ENCODE data around the gene WNT7B.

Gene WNT7B

DNA sequence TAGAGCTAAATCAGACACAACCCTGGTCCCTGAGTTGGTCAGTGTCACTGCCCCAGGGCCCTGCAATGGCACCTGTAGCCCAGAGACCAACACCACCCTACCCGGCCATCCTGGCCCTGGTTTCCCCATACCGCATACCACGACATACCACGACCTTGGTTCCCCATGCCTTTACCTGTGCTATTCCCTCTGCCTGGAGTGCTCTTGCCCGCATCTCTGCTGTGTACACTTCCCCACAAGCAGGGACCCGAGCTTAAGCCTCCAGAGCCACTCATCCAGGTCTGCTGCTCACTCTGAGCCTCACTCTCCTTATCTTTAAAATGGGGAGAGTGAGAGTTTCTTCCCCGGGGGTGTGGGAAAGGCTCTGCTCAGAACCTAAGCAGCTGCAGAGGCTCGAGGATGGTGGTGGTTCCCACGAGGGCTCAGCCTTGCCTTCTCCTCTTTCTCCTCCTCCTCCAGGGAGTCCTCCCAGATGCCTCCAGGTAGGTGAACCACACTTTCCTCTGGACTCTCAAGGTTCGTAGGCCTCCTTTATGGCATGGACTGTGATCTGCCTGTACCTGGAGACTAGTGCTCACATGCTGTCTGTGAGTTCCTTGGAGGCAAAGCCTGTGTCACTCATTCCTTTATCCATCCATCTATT is 48.1 kb downstream of the WNT7B start:
- Histone ChIP-seq H3K9ac (ENCODE audit: insufficient read length, low read depth) (no peak overlapping the region), H3K4me1 (ENCODE audit: insufficient read depth, insufficient read length) (peaks cover 7% of the 10 kb centered on the region), H3K36me3 (ENCODE audit: insufficient read depth, insufficient read length, low read length) (no peaks in the 10 kb centered on the region), H3K4me3 (ENCODE audit: insufficient read length, low read depth) (no peak overlapping the region), H3K27me3 (ENCODE audit: insufficient read depth, insufficient read length) (no peaks in the 10 kb centered on the region), H3K9me3 (ENCODE audit: insufficient read depth, low read length) (no peaks in the 10 kb centered on the region)
- no peak for DNase-seq (ENCODE audit: low read depth, low spot score)
- TF ChIP-seq SUZ12 (IDR thresholded peaks at IDR 0.05; ENCODE audit: extremely low read depth, insufficient read depth, insufficient read length) (no peak), YY1 (IDR thresholded peaks at IDR 0.05; ENCODE audit: insufficient read depth, insufficient read length) (no peak), ZNF274 (IDR thresholded peaks at IDR 0.05; ENCODE audit: low read depth, low read length) (no peak)

DNA sequence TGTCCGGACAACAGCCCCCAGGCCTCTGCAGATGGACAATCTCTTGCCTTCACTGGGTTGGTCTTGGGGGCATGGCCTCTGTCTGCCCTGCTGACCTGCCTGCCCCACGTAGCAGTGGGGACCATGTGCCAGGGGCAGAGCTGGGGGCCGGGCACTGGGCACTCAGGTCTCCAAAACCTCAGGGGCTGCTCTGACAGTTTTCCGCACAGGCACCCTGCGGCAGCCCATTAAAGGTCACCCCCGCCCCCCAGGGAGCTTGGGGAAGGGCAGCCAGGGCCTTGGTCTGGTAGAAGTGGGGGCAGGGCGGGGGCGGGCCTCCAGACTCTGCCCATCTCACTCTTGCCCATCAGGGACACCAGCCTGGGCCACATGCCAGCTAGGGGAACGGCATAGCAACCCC is 49.9 kb downstream of the WNT7B start:
- Histone ChIP-seq H3K4me1 (ENCODE audit: insufficient read depth, insufficient read length) (peaks cover 7% of the 10 kb centered on the region), H3K9me3 (ENCODE audit: insufficient read depth, low read length) (no peaks in the 10 kb centered on the region), H3K36me3 (ENCODE audit: insufficient read depth, insufficient read length, low read length) (no peaks in the 10 kb centered on the region), H3K9ac (ENCODE audit: insufficient read length, low read depth) (no peak overlapping the region), H3K4me3 (ENCODE audit: insufficient read length, low read depth) (no peak overlapping the region), H3K27me3 (ENCODE audit: insufficient read depth, insufficient read length) (no peaks in the 10 kb centered on the region)
- no peak for DNase-seq (ENCODE audit: low read depth, low spot score)
- TF ChIP-seq YY1 (IDR thresholded peaks at IDR 0.05; ENCODE audit: insufficient read depth, insufficient read length) (no peak), ZNF274 (IDR thresholded peaks at IDR 0.05; ENCODE audit: low read depth, low read length) (no peak), SUZ12 (IDR thresholded peaks at IDR 0.05; ENCODE audit: extremely low read depth, insufficient read depth, insufficient read length) (no peak)

DNA sequence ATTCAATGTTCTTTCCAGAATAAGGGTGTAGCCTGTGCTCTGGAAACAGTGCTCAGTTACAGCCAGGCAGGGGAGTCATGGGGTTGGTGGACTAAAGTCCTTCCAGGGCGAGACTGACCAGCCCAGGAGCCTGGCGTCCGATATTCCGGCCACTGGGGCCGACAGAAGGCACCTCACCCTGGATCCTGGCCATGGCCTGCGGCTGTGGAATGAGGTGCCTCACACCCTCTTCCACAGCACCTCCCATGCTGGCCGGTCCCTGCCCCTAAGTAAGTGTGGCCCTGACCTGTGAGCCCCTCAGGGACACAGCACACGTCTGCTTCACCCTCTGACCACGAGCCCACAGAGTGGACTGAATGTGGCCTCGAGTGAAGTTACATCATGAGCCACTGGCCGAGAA is 50.5 kb downstream of the WNT7B start:
- Histone ChIP-seq H3K36me3 (ENCODE audit: insufficient read depth, insufficient read length, low read length) (no peaks in the 10 kb centered on the region), H3K27me3 (ENCODE audit: insufficient read depth, insufficient read length) (no peaks in the 10 kb centered on the region), H3K9ac (ENCODE audit: insufficient read length, low read depth) (no peak overlapping the region), H3K4me1 (ENCODE audit: insufficient read depth, insufficient read length) (peaks cover 4% of the 10 kb centered on the region), H3K4me3 (ENCODE audit: insufficient read length, low read depth) (no peak overlapping the region), H3K9me3 (ENCODE audit: insufficient read depth, low read length) (no peaks in the 10 kb centered on the region)
- DNase-seq (ENCODE audit: low read depth, low spot score) = no peak
- TF ChIP-seq SUZ12 (IDR thresholded peaks at IDR 0.05; ENCODE audit: extremely low read depth, insufficient read depth, insufficient read length) (no peak), YY1 (IDR thresholded peaks at IDR 0.05; ENCODE audit: insufficient read depth, insufficient read length) (no peak), ZNF274 (IDR thresholded peaks at IDR 0.05; ENCODE audit: low read depth, low read length) (no peak)

DNA sequence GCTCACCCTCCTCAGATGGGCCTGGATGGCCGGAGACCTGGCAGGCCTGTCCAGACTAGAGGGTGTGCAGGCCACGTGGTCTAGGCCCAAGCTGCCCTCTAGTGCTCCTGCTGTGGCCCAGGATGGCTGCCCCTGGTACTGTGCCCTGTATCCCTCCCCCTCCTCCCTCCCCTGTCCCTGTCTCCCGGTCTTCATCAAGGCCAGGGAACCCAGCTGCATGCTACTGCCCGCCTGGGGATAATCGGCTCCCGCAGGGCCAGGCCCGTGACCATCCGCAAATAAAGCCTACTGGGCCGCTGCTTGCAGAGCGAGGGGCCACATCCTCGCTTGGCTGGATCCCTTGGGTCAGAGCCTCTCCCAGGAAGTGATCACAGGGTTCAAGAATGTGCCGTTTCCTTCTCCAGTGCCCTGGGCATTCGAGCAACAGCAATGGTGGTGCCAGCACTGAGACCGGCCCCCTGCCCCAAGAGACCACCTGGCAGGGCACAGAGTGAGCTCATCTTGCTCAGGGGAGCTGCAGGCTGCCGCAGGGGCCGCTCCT is 51.1 kb downstream of the WNT7B start:
- Histone ChIP-seq H3K36me3 (ENCODE audit: insufficient read depth, insufficient read length, low read length) (no peaks in the 10 kb centered on the region), H3K27me3 (ENCODE audit: insufficient read depth, insufficient read length) (no peaks in the 10 kb centered on the region), H3K9me3 (ENCODE audit: insufficient read depth, low read length) (no peaks in the 10 kb centered on the region), H3K9ac (ENCODE audit: insufficient read length, low read depth) (no peak overlapping the region), H3K4me1 (ENCODE audit: insufficient read depth, insufficient read length) (peaks cover 5% of the 10 kb centered on the region), H3K4me3 (ENCODE audit: insufficient read length, low read depth) (no peak overlapping the region)
- TF ChIP-seq SUZ12 (IDR thresholded peaks at IDR 0.05; ENCODE audit: extremely low read depth, insufficient read depth, insufficient read length) = no peak
- TF ChIP-seq ZNF274 (IDR thresholded peaks at IDR 0.05; ENCODE audit: low read depth, low read length) = no peak
- no peak for DNase-seq (ENCODE audit: low read depth, low spot score)

DNA sequence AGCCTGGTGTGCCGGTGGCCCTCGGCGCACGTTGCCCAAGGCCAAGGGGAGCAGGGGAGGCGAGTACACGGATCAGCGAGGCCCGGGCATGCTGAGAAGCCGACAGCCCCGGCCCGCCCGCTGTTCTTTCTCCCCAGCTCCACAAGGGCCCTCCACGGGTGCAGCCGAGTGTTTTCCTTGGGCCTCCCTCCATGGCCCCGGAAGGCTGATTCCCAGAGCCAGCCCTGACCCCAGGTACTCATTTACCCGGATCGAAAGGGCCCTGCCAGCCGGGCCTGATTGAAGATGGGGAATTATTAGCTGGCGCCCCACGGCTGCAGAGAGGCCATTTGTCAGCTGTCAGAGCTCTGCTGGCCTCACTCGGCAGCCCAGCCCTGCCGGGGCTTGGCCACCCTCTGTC is 53.1 kb downstream of the WNT7B start:
- DNase-seq (ENCODE audit: low read depth, low spot score) = no peak
- Histone ChIP-seq H3K9me3 (ENCODE audit: insufficient read depth, low read length) (no peaks in the 10 kb centered on the region), H3K4me3 (ENCODE audit: insufficient read length, low read depth) (no peak overlapping the region), H3K27me3 (ENCODE audit: insufficient read depth, insufficient read length) (no peaks in the 10 kb centered on the region), H3K9ac (ENCODE audit: insufficient read length, low read depth) (no peak overlapping the region), H3K36me3 (ENCODE audit: insufficient read depth, insufficient read length, low read length) (no peaks in the 10 kb centered on the region), H3K4me1 (ENCODE audit: insufficient read depth, insufficient read length) (peaks cover 5% of the 10 kb centered on the region)
- TF ChIP-seq YY1 (IDR thresholded peaks at IDR 0.05; ENCODE audit: insufficient read depth, insufficient read length) (no peak), SUZ12 (IDR thresholded peaks at IDR 0.05; ENCODE audit: extremely low read depth, insufficient read depth, insufficient read length) (no peak)

DNA sequence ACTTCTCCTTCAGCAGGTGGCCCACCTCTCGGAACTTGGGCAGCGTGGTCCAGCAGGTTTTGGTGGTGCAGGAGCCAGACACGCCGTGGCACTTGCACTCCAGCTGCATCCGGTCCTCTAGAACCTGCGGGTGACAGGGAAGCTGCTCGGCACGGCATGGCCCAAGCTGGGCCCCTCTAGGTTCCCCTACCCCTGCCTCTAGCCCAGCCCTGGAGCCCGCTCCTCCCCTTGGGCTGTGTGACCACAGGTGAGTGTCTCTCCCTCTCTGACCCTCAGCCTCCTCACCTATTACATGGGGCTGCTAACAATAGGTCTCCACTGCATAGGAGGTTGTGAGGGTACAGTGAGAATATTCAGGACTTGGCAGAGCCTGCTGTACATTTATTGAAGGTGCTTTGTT is 53.8 kb downstream of the WNT7B start:
- H3K27me3 ChIP-seq (ENCODE audit: insufficient read depth, insufficient read length) = no peaks in the 10 kb centered on the region
- no peak for DNase-seq (ENCODE audit: low read depth, low spot score)
- no peak overlapping the region for H3K9ac ChIP-seq (ENCODE audit: insufficient read length, low read depth)
- no peaks in the 10 kb centered on the region for H3K36me3 ChIP-seq (ENCODE audit: insufficient read depth, insufficient read length, low read length)
- no peak overlapping the region for H3K4me3 ChIP-seq (ENCODE audit: insufficient read length, low read depth)
- no peak for TF ChIP-seq YY1 (IDR thresholded peaks at IDR 0.05; ENCODE audit: insufficient read depth, insufficient read length)
- no peak for TF ChIP-seq ZNF274 (IDR thresholded peaks at IDR 0.05; ENCODE audit: low read depth, low read length)
- TF ChIP-seq SUZ12 (IDR thresholded peaks at IDR 0.05; ENCODE audit: extremely low read depth, insufficient read depth, insufficient read length) = no peak
- H3K9me3 ChIP-seq (ENCODE audit: insufficient read depth, low read length) = no peaks in the 10 kb centered on the region
- peaks cover 5% of the 10 kb centered on the region for H3K4me1 ChIP-seq (ENCODE audit: insufficient read depth, insufficient read length)

DNA sequence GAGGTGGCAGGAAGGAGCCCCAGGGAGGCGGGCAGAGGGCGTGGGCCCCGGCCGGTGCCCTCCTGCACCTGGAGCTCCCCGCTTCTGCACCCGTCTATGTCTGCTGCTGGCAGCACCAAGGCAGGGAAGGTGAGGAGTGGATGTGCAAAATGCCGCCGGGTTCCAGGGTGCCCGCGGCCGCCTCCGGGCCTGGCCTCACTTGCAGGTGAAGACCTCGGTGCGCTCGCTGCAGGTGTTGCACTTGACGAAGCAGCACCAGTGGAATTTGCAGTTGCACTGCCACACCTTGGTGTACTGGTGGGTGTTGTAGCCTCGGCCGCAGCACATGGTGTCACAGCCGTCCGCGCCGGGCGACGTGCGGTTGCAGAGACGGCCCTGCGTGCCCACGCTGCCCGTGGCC is 54.3 kb downstream of the WNT7B start:
- no peak overlapping the region for H3K9ac ChIP-seq (ENCODE audit: insufficient read length, low read depth)
- no peak for DNase-seq (ENCODE audit: low read depth, low spot score)
- H3K27me3 ChIP-seq (ENCODE audit: insufficient read depth, insufficient read length) = no peaks in the 10 kb centered on the region
- no peaks in the 10 kb centered on the region for H3K9me3 ChIP-seq (ENCODE audit: insufficient read depth, low read length)
- H3K36me3 ChIP-seq (ENCODE audit: insufficient read depth, insufficient read length, low read length) = no peaks in the 10 kb centered on the region
- TF ChIP-seq ZNF274 (IDR thresholded peaks at IDR 0.05; ENCODE audit: low read depth, low read length) = no peak
- no peak for TF ChIP-seq SUZ12 (IDR thresholded peaks at IDR 0.05; ENCODE audit: extremely low read depth, insufficient read depth, insufficient read length)
- no peak for TF ChIP-seq YY1 (IDR thresholded peaks at IDR 0.05; ENCODE audit: insufficient read depth, insufficient read length)
- peaks cover 2% of the 10 kb centered on the region for H3K4me1 ChIP-seq (ENCODE audit: insufficient read depth, insufficient read length)
- H3K4me3 ChIP-seq (ENCODE audit: insufficient read length, low read depth) = no peak overlapping the region

All from NT2/D1 (cell line).